Measurements from ENCODE around the gene TNFSF8.

TNFSF8 gene

DNA sequence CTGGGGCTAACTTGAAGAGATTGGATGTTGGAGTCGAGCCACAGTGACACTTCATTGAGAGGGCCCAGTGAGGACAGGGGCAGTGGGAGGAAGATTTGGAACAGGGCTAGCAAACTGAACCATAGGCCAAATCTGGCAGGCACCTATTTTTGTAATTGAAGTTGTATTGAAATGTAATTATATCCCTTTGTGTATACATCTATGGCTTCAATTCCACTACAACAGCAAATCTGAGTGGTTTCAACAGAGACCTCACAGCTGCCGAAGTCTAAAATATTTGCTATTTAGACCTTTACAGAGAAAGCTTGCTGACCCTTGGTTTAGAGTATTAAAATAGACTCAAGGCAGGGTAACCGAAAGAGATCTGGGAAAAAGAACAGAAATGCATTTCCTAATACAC lies 4.7 kb upstream of the TNFSF8 start:
- FAIRE-seq, result no peak

DNA sequence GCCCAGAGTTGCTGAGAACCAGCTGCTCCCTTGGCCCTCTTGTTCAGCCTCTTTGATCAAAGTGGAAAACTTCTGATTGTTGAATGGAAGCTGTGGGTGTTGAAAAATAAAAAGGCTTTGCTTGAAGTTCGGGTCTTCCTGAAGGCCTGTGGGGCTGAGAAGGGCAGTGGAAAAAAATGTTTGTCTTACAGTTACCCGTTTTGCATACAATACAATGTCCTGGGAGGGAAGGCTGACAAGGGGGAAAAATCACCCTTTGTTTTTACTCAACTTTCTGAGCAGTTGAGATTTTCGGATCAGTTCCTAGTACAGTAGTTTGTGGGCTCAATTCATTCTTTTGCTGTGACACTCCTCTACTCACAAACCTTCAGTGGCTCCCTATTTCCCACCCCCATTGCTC lies 2.1 kb upstream of the TNFSF8 start:
- FAIRE-seq, result no peak

DNA sequence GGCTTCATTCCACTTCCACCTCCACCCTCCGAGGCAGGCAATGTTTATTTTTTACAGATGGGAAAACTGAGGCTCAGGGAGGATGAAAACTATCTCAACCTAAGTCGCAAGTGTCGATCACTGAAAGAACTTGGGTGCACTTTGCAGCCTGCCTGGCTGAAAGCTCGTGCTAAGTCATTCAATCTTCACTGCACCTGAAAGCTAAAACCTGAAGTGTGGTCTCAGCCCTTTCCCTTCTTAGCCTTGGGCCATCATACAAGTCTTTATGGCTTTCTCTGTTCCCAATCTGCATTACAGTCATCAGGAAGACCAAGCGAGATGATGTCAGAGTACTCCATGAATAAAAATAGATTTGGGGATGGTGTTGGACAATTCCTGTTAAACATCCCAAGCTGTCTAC lies 1.0 kb upstream of the TNFSF8 start:
- FAIRE-seq, result no peak

GRCh38 chr9:114929201-114929600 lies 1.2 kb downstream of the TNFSF8 start:
- no peak for FAIRE-seq

DNA sequence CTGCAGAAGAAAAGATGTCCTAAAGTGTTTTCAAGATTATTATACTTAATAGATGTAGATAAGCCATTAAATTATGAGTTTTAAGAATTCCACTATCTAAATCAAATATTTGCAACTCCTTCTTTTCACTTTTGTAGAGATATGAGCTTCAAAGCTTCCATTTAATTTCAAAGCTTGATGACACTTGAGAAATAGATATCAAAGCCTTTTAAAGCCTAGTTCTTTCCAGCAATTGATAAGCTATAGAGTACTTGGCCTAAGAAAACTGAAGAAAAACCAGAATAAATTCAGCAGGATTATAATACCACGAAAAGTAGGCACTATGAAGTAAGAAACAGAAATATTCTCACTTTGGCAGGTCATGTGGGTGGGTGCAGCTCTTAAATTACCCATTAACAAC lies 1.7 kb downstream of the TNFSF8 start:
- no peak for FAIRE-seq

DNA sequence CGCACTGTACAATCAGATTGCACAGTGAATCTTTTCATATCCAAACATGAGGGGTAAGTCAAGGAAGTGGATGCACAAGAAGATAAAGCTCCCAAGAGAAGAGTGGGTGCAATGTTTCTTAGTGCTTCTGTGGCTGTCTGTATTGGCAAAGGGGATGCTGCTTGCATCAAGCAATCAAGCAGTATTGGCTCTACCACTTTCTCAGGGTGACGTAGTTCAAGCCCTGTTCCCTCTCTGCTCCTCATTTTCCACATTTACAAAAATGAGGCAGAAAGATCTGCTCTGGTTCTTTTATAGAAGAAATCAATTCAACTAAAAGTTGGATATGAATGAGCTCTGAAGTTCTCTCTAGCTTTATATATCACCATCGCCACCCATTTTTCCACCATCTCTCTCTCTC lies 2.3 kb downstream of the TNFSF8 start:
- FAIRE-seq, result no peak

- FAIRE-seq, result no peak
Observed at GRCh38 chr9:114925672-114926071, 4.7 kb downstream of the TNFSF8 start.

GRCh38 chr9:114925039-114925438 lies 5.4 kb downstream of the TNFSF8 start:
- FAIRE-seq, result no peak

GRCh38 chr9:114924327-114924726 lies 6.1 kb downstream of the TNFSF8 start:
- no peak for FAIRE-seq

GRCh38 chr9:114923918-114924317 lies 6.5 kb downstream of the TNFSF8 start:
- FAIRE-seq, result no peak

DNA sequence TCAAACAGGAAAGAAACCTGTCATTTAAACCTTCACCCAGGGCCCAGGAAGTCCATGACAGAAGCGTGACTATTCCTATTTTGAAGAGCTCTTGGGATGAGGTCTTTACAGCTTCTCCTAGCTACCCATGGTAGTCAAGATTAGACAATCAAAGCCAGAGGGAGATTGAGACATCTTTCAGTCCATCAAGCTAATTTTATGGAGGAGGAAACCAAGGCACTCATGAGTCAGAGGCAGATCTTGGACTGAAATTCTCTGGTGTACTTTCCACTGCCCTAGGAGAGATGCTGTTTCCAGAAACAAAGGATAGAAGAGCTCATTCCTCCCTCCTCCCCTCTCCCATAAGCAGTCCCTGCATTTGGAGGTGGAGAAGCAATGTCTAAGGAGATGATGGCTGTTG lies 9.2 kb downstream of the TNFSF8 start:
- FAIRE-seq, result no peak

DNA sequence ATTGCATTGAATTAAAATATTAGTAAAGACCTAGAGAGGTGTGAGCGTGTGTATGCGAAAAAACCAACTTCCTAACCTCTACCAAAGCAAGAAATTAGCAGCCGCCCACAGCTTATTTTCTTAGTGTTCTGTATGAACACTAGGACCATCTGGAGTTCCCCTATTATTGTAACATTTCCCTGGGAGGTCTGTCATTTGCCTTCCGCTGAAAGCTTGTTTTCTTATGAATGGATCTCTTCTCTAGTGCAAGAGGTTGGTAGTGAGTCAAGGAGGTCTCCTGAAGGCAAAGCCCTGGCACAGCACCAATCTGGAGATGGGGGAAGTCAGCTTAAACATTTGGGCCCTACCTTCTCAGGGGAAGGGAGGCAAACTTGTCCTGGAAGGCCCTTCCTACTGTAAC lies 10.8 kb downstream of the TNFSF8 start:
- no peak for FAIRE-seq

DNA sequence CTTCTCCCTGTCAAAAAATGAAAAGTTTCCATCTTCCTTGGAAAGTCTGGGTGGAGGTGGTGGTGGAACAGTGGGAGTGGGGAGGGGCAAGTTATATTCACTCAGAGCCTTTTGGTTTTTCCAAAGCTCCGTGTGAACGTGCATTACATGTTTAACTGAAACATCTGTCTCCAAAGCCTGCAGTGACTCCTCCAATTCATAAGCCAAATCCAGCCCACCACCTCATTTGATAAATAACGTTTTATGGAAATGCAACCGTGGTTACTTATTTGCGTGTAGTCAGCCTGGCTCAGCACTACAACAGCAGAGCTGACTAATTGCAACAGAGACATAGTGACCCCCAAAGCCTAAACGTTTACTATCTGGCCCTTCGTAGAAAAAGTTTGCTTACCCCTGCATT lies 13.9 kb downstream of the TNFSF8 start:
- FAIRE-seq, result no peak

DNA sequence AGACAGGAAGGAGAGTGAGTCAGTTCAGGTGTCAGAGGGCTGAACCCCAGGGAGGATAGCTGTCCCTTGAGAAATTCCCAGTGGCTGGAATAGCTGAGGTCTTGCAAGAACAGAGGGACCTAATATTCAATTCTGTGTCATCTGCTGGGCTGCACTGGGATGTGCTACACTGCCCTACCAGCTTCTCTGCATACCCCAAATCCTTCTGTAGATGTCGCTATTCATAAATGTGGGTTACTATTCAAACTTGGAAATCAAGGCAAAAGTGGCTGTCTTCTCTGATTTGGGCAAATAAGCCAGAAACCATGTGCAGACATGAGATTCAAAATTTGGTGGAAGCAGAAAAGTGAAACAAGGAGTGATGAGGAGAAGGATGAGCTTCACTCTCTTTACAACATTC lies 16.3 kb downstream of the TNFSF8 start:
- no peak for FAIRE-seq

GRCh38 chr9:114913656-114914055 lies 16.7 kb downstream of the TNFSF8 start:
- FAIRE-seq, result no peak

DNA sequence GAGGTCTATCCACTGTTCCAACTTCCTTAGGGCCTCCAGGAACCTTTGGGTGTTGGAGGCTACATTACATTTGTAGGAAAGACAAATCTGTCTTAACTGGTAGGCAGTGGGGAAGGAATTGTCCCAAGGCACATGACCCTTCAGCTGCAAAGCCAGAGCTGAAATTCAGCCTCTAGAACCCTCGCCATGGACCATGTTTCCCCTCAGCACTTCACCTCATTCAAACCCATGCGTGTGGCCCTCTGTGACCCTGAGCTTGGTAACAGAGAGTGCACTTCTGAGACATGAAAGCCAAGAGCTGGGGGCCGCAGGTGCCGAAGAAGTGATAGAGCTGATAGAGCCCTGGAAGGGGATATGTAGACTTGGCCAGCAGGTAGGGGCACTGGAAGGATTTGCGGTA lies 17.2 kb downstream of the TNFSF8 start:
- no peak for FAIRE-seq

DNA sequence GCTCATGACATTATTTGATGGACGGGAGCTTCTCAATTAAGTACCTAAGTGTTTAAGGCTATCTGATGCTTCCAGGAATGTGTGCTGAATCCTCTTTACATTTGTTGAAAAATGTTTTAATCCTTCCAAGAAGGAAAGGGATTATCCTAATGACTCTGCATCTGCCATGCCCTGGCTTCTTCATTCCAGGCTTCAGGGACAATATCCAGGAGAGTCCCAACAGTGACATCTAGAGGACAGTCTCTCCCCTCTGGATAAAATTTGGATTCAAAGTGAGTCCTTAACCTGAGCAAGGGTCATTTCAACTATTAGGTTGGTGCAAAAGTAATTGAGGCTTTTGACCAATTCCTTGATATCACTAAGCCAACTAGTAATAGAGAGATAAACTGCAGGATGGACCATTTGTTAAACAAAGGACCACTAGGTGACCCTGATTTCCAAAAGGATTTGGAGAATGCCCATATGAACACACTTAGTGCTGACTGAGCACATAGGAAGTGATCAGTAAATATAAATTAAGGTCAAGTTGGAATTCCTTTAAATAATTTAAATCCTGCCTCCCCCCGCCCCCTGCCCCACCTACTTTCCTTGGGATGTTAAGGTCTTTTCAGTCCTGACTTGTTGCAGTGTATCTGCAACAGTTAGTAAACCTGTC lies 19.1 kb downstream of the TNFSF8 start:
- peak; percentile 46 for FAIRE-seq

DNA sequence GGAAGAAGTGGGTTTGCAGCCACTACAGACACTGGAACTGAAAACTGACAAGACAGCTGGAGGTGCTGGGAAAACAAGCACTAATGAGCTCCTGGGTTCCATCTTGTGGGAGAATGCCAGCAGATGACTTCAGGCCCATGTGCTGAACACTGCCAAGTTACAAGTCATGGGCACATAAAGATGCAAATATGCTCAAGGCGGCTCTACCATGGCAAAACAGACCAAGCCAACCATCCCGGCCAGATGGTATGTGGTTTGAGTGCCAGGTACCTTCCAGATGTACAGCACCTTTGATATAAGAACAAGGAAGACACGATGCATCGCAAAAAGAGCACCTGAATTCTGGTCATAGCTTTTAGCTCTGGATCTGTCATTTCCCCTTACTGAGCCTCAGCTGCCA lies 19.9 kb downstream of the TNFSF8 start:
- FAIRE-seq, result no peak

GRCh38 chr9:114909661-114910060 lies 20.7 kb downstream of the TNFSF8 start:
- FAIRE-seq, result no peak

GRCh38 chr9:114908805-114909448 lies 21.5 kb downstream of the TNFSF8 start:
- no peak for FAIRE-seq

- FAIRE-seq, result no peak
Observed at GRCh38 chr9:114908104-114908622, 22.2 kb downstream of the TNFSF8 start.

DNA sequence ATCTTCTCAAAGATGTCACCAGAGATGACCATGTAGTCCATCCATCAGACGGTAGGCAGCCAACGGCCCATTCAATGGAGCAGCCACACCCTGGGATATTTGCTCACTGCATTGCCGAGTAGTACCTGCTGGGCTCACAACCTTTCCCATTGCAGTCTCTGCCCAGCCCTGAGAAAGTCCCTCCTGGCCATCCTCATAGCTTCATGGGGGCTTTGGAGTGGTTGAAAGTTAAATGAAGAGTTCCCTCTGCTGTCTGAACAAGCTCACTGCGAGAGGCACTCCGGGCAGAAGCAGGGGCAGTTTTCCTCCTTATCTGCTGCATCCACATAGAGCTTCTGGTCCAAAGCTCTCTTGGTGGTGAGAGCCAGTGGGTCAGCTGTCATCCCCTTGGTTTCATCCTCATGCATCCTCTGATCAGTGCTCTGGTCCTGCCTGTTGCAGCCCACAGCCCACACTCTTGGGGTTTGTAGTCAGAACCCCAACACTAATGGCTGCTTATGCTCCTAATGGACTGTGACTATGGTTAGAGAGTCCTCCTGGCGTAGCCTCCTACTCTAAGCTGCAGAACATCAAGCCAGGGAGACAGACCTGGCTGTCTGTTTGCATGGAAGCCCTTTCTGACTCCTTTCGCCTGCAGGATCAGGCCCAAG lies 23.3 kb downstream of the TNFSF8 start:
- FAIRE-seq, result no peak

DNA sequence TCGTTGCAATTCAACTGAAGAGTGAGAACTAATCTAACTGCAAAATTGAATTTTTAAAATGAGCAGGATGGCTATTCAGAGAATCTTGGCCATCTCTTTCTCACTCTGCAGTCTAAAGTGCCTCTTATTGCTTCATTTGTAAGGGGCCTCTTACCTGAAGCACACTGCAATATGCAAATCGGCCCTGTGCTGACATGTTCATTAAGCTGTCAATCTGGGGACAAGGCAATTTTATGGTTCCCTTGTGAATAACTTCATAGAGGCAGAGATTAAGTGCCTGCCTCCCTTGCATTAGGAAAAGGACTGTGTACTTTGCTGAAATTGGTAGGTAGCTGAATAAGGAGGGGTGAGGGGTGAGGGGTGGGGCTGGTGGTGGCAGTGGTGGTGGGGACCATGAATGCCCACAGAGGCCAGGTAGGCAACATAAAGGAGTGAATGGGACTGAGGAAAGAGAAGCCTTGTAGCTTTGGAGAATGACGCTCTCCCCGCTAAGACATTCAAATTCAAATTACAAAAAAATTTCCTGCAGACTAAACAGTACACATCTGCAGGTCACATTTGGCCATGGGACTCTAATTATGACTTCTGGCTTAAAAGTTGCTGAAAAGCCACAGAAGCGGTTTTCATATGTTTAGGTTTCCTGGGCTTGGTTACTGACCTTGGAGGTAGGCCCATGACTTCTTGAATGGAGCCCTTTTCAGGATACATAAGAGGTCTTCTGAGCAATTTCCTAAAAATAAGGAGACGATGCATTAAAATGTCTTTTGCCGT lies 25.0 kb downstream of the TNFSF8 start:
- FAIRE-seq, result no peak
